Measurements from ENCODE around the gene AQP9.

DNA sequence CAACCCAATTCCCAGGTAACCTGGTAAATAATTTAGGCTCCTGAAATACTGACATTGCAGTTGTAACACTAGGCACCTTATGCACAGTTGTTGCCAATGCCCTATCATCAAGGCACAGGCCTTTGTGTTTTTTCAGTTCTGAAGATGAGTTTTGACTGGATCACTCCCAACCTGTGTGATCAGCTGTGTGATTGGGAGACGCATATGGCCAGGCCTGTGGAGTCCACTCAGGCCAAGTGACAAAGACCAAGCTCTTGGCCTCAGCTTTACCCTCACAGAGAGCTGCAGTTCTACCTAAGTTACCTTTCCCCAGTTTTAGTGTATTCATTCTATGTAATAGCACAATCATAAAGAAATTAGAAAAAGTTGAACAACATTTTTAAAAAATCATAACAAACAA, 19.2 kb upstream of the AQP9 start:
- TF ChIP-seq POLR2AphosphoS5 (IDR thresholded peaks at IDR 0.05; ENCODE audit: low read depth, low read length) (no peak), TAF1 (IDR thresholded peaks at IDR 0.05; ENCODE audit: borderline replicate concordance, insufficient read depth, low read length) (no peak), REST (IDR thresholded peaks at IDR 0.05; ENCODE audit: insufficient read depth in 1 of 2, low read depth in 2 of 2, low read length in 2 of 2) (no peak), SIN3A (IDR thresholded peaks at IDR 0.05; ENCODE audit: borderline replicate concordance, insufficient read depth, low read length) (no peak), FOXP2 (optimal IDR thresholded peaks at IDR 0.05; ENCODE audit: borderline replicate concordance, extremely low read depth, extremely low read length, insufficient read depth) (no peak)

Measured in PFSK-1 (cell line).